HCEC 1CT (cell line): ENCODE data around the gene SKI.

Experiments used
- DNase-seq: peaks from one replicate; pipeline ENCODE4 v3.0.0-alpha.2; 2017

Gene SKI

GRCh38 chr1:2358651-2359640 is 130.8 kb downstream of the SKI start:
- no peak for DNase-seq
